Heart left ventricle (tissue), 13 donors: ENCODE measurements around the gene SMIM32.

Source experiments
- CTCF ChIP-seq, 12 donors: fragments of 200-600 bp; sonication (generic) in 4 of 12; IDR thresholded peaks; one replicate each; pipeline versions ENCODE4 v1.5.0 to v1.8.0; 2018 to 2022; ENCODE audit warnings: antibody characterized with exemption in 12 of 12, mild to moderate bottlenecking in 5 of 12
- POLR2A ChIP-seq, 2 donors: fragments of 450-650 bp; IDR thresholded peaks; one replicate each; pipeline ENCODE4 v1.6.1; 2017; ENCODE audit warnings: antibody characterized with exemption in 2 of 2, mild to moderate bottlenecking in 2 of 2, moderate library complexity in 2 of 2
- donor health status: ischemic (EF 13 %, LVEDD 7.1; RV severe dilation, severe dysfunction).
- donor health status: DM: no; HTN: yes; CAD: no.
- donor health status: DM: no; HTN: no; CAD: no.
- donor health status: ischemic (EF 25% LVEDD 6.9; RV normal size, moderate dysfunction).
- donor health status: ischemic (EF 25% LVEDD 5.7; RV mildly dilated, moderate dysfunction).
- donor health status: ischemic (EF 35%, LVEDD 5.7; RV mildly dilated, moderate dysfunction).
- donor health status: nonischemic (EF 11% LVEDD 7.7; RV severe dilation, severe dysfunction).
- donor health status: DM: yes; HTN: yes; CAD: no.
- donor health status: PGD.
- donor health status: ischemic (EF 29% LVEDD 5.4; RV normal size, mild dysfunction).
- donor health status: nonischemic (EF 23%, LVEDD 6.1; RV moderate dilation, normal function).

DNA sequence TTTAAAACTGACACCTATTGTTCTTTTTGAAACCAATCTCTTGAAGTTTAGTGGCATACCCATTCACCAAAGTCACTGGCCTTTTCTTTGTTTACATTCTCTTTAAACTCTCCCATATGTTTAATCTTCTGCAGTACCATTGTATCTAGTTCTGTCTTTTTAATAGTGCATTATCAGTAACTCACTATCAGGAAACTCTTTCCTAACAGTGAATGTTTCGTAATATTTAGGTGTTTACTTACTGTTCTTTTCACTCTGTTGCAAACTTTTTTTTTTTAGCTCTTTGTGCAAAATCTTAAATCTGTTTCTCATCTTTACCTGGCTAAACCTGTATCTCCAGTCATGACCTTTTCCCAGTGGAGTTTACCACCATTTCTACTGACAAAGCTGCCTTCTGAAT is 43.1 kb downstream of the SMIM32 start:
- TF ChIP-seq POLR2A (IDR thresholded peaks at IDR 0.05) (no peak), CTCF (IDR thresholded peaks at IDR 0.05) (no peak)
